ENCODE measurements around the gene MICOS13.

GRCh38 chr19:5663904-5664303 is 16.4 kb downstream of the MICOS13 start:
- no peak for TF ChIP-seq CTCF (conservative IDR thresholded peaks at IDR 0.05; ENCODE audit: low read length)
- no peak for TF ChIP-seq EZH2phosphoT487 (IDR thresholded peaks at IDR 0.05; ENCODE audit: borderline replicate concordance)
